T-cell (primary cell): ENCODE data around the gene SYNE1. TPM values are rescaled to one million over a fixed set of nuclear protein-coding genes. Genes with fewer than 3 reads are reported as not detected.
"Not testable (repeated sequence)": the region's sequence is repeated elsewhere in the genome, so short reads cannot be mapped to it uniquely, and the experiment has no call there.

Experiments used
- ATAC-seq, 4 experiments: fragments of 200-7000 bp in 3 of 4; fragments of 150-1000 bp in 1 of 4; cut with Tn5 transposase; replicated peaks in 1 of 4; 1 replicate in 3 of 4; 2 replicates in 1 of 4; pipeline ENCODE4 v1.10.0; 2021; ENCODE audit warnings: moderate library complexity in 3 of 4, mild to moderate bottlenecking in 2 of 4, moderate number of reproducible peaks in 1 of 4
- CTCF ChIA-PET, 2 donors: fragments of 300-600 bp; sonication (Branson Sonifier 250); formaldehyde crosslinking; loops; one replicate each; lab custom pipeline; 2022; ENCODE audit warnings: antibody characterized with exemption in 2 of 2; lab: Charles Lee
- POLR2A ChIA-PET, 2 donors: fragments of 300-600 bp; sonication (Branson Sonifier 250); formaldehyde crosslinking; loops; one replicate each; lab custom pipeline; 2022; ENCODE audit warnings: antibody characterized with exemption in 2 of 2; lab: Charles Lee
- DNase-seq, 35 experiments: peaks; one replicate each; pipeline versions ENCODE4 v3.0.0 to v3.0.0-alpha.2; 2013 to 2023
- H3K27ac ChIP-seq: one replicate; pipeline ENCODE4 v1.5.1; 2013; ENCODE audit warnings: low read length
- H3K27me3 ChIP-seq, 2 experiments: replicated peaks in 1 of 2; 1 replicate in 1 of 2; 2 replicates in 1 of 2; pipeline versions ENCODE4 v1.6.1 to v1.7.0; 2013; ENCODE audit warnings: low read length in 1 of 2, mixed read lengths in 1 of 2; ENCODE audit not compliant: control insufficient read depth in 2 of 2, insufficient read depth in 2 of 2; ENCODE audit errors: extremely low read depth in 1 of 2
- H3K36me3 ChIP-seq, 2 donors: 1 replicate in 1 of 2; 2 replicates in 1 of 2; pipeline versions ENCODE4 v1.6.1 to v1.7.0; 2013; ENCODE audit warnings: low read length in 1 of 2; ENCODE audit not compliant: control insufficient read depth in 2 of 2, insufficient read depth in 1 of 2; ENCODE audit errors: extremely low read depth in 1 of 2
- H3K4me1 ChIP-seq, 2 experiments: 1 replicate in 1 of 2; 2 replicates in 1 of 2; pipeline versions ENCODE4 v1.6.1 to v1.7.0; 2013; ENCODE audit warnings: low read length in 2 of 2, mixed read lengths in 1 of 2; ENCODE audit not compliant: insufficient read depth in 2 of 2, control insufficient read depth in 1 of 2; ENCODE audit errors: extremely low read depth in 1 of 2
- H3K4me3 ChIP-seq, 2 donors: 1 replicate in 1 of 2; 2 replicates in 1 of 2; pipeline versions ENCODE4 v1.5.1 to v1.7.0; 2013; ENCODE audit warnings: mild to moderate bottlenecking in 2 of 2, low read length in 1 of 2, moderate library complexity in 1 of 2; ENCODE audit not compliant: control insufficient read depth in 1 of 2; ENCODE audit errors: extremely low read depth in 1 of 2
- H3K9me3 ChIP-seq: 2 replicates; pipeline ENCODE4 v1.7.0; 2013
- H3K27ac Mint-ChIP-seq, 2 donors: one replicate each; pipeline ENCODE4 v1.8.0; 2020 to 2021; ENCODE audit warnings: mild to moderate bottlenecking in 2 of 2, mixed read lengths in 2 of 2
- H3K27me3 Mint-ChIP-seq, 2 donors: one replicate each; pipeline ENCODE4 v1.8.0; 2021 to 2022; ENCODE audit warnings: mixed read lengths in 2 of 2
- H3K36me3 Mint-ChIP-seq: one replicate; pipeline ENCODE4 v1.8.0; 2021; ENCODE audit warnings: mixed read lengths
- H3K4me1 Mint-ChIP-seq, 3 donors: one replicate each; pipeline ENCODE4 v1.8.0; 2020 to 2022; ENCODE audit warnings: mixed read lengths in 3 of 3, mild to moderate bottlenecking in 1 of 3
- H3K4me3 Mint-ChIP-seq, 3 donors: one replicate each; pipeline ENCODE4 v1.8.0; 2020 to 2022; ENCODE audit warnings: mild to moderate bottlenecking in 3 of 3, mixed read lengths in 3 of 3, moderate library complexity in 3 of 3
- H3K9me3 Mint-ChIP-seq, 3 donors: one replicate each; pipeline ENCODE4 v1.8.0; 2020 to 2022; ENCODE audit warnings: mixed read lengths in 3 of 3
- WGBS: methylation state at CpG from one replicate; pipeline ENCODE4 v1.1.5; 2013; ENCODE audit warnings: missing lambda C conversion rate; ENCODE audit not compliant: insufficient coverage; 5-methylcytosine and 5-hydroxymethylcytosine counted together
- total RNA-seq, 35 experiments: library from RNA in 6 of 35; stranded (reverse) in 6 of 35; fragments of 120-200 nt in 1 of 35; gene quantifications; one replicate each; pipeline versions ENCODE4 v1.2.1 to v1.2.4 and lab custom pipeline; 2013 to 2026

Gene SYNE1
- total RNA-seq, 5 donors from 2014 or later (not counting 1 experiment from before 2014, with no cell fraction given): 174 to 235 (median 192) TPM

DNA sequence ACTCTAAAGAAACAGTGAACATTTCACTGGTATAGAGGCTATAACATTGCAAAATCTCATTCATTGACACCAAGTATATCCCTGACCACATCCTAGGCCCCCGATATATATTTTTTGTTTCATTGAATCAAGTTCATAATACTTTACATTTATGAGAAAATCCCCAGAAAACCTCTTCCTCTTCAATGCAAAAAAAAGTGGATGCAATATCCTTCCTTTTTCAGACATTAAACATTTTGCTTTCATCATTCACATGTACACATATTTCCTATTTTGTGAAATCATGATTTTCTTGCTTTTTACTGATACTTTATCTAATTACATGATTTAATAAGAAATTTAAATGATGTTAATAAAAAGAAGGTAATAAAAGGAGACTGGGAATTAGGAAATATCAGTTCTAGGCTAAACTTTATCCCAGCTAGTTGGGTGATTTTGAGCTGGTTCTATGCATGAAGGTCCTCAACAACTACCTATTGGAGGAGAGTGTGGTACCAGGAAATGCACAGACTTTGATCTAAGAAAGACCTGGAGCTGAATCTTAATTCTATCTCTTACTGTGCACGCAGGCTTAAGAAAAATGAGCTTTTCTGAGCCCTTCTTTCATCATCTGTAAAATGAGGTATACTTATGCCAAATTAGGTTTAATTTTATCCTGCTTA is 4.9 kb downstream of the SYNE1 start:
- H3K9me3 ChIP-seq: no peaks in the 10 kb centered on the region
- Mint-ChIP-seq H3K27me3 (peaks cover 18 to 19% of the 10 kb centered on the region in 2 donors), H3K4me3 (no peak overlapping the region), H3K36me3 (no peaks in the 10 kb centered on the region), H3K27ac (no peak overlapping the region), H3K9me3 (no peaks in the 10 kb centered on the region), H3K4me1 (peaks cover 6 to 25% (median 16%) of the 10 kb centered on the region in 3 donors)
- ATAC-seq (no peak), DNase-seq (no peak)
- H3K4me3 ChIP-seq: no peak overlapping the region
- ChIA-PET CTCF (interaction anchor here in 1 of 2 donors (1.3 kb wide), 1 partner anchor 11 kb away, joined by 3 read pairs; no protein-coding TSS in a partner anchor), POLR2A (no interaction called here)
- H3K4me1 ChIP-seq: peaks cover 0 to 12% of the 10 kb centered on the region in 2 experiments
- 80% methylated on average over 1 of the region's 2 CpGs for WGBS
- H3K36me3 ChIP-seq: no peaks in the 10 kb centered on the region
- no peak overlapping the region for H3K27ac ChIP-seq
- peaks cover 1 to 13% of the 10 kb centered on the region in 2 experiments for H3K27me3 ChIP-seq

- H3K36me3 Mint-ChIP-seq: no peaks in the 10 kb centered on the region
- 93% methylated on average over 3 of the region's 3 CpGs for WGBS
- Histone ChIP-seq H3K4me1 (peaks cover 0 to 9% of the 10 kb centered on the region in 2 experiments), H3K4me3 (no peak overlapping the region), H3K27me3 (peaks cover 0 to 7% of the 10 kb centered on the region in 2 experiments), H3K27ac (no peak overlapping the region), H3K36me3 (no peaks in the 10 kb centered on the region), H3K9me3 (no peaks in the 10 kb centered on the region)
- no peaks in the 10 kb centered on the region for H3K9me3 Mint-ChIP-seq
- no peak overlapping the region for H3K27ac Mint-ChIP-seq
- no peak for ATAC-seq
- H3K4me3 Mint-ChIP-seq: no peak overlapping the region
- peaks cover 4 to 23% (median 13%) of the 10 kb centered on the region in 3 donors for H3K4me1 Mint-ChIP-seq
- CTCF ChIA-PET: interaction anchor here in 1 of 2 donors (0.7 kb wide), 1 partner anchor 11 kb away, joined by 3 read pairs; no protein-coding TSS in a partner anchor
- peaks cover 16% of the 10 kb centered on the region in 2 donors for H3K27me3 Mint-ChIP-seq
- DNase-seq: no peak
- POLR2A ChIA-PET: no interaction called here
These were observed 5.8 kb downstream of the SYNE1 start for GRCh38 chr6:152631376-152631775.

- H3K4me1 ChIP-seq: peaks cover 0 to 6% of the 10 kb centered on the region in 2 experiments
- H3K9me3 ChIP-seq: no peaks in the 10 kb centered on the region
- CTCF ChIA-PET: interaction anchor here in 1 of 2 donors (0.7 kb wide), 1 partner anchor 12 kb away, joined by 3 read pairs; no protein-coding TSS in a partner anchor
- Mint-ChIP-seq H3K4me1 (peaks cover 0 to 17% (median 8%) of the 10 kb centered on the region in 3 donors), H3K36me3 (no peaks in the 10 kb centered on the region), H3K9me3 (no peaks in the 10 kb centered on the region), H3K4me3 (no peak overlapping the region), H3K27ac (no peak overlapping the region), H3K27me3 (peaks cover 13 to 14% of the 10 kb centered on the region in 2 donors)
- H3K27ac ChIP-seq: no peak overlapping the region
- DNase-seq (no peak), ATAC-seq (no peak)
- H3K27me3 ChIP-seq: peaks cover 0 to 2% of the 10 kb centered on the region in 2 experiments
- WGBS: no CpG with 5 or more reads among the region's 1 CpG
- H3K4me3 ChIP-seq: no peak overlapping the region
- POLR2A ChIA-PET: no interaction called here
- H3K36me3 ChIP-seq: no peaks in the 10 kb centered on the region
These were observed 6.3 kb downstream of the SYNE1 start for GRCh38 chr6:152630832-152631231.

DNA sequence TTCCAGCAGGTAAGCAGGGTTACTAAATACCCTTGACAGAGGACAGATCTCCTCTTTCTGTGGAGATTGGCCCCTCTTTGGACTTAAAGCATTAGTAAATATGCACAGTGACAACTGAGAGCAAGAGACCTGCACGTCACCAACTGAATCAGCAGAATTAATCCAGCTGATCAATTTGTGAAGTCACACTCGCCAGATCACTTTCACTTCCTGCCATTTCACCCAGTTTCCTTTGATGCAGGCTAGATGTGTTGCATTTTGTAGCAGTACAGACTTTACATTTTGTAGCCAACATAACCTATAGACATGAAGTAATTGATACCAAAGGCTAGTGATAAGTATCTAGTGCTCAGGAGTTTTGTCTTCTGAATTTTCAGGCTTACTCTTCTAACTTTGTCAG is 11.9 kb downstream of the SYNE1 start:
- Mint-ChIP-seq H3K9me3 (no peaks in the 10 kb centered on the region), H3K27ac (no peak overlapping the region), H3K27me3 (peaks cover 2 to 8% of the 10 kb centered on the region in 2 donors), H3K4me1 (peaks cover 0 to 4% (median 0%) of the 10 kb centered on the region in 3 donors), H3K36me3 (no peaks in the 10 kb centered on the region), H3K4me3 (no peak overlapping the region)
- no peaks in the 10 kb centered on the region for H3K9me3 ChIP-seq
- ATAC-seq (no peak), DNase-seq (peak in 2 of 35 experiments; percentile 17 to 37)
- H3K4me1 ChIP-seq: no peaks in the 10 kb centered on the region
- H3K36me3 ChIP-seq: no peaks in the 10 kb centered on the region
- no peak overlapping the region for H3K4me3 ChIP-seq
- WGBS: 33% methylated on average over 2 of the region's 2 CpGs
- no peaks in the 10 kb centered on the region for H3K27me3 ChIP-seq
- CTCF ChIA-PET: no interaction called here
- H3K27ac ChIP-seq: no peak overlapping the region
- POLR2A ChIA-PET: no interaction called here

DNA sequence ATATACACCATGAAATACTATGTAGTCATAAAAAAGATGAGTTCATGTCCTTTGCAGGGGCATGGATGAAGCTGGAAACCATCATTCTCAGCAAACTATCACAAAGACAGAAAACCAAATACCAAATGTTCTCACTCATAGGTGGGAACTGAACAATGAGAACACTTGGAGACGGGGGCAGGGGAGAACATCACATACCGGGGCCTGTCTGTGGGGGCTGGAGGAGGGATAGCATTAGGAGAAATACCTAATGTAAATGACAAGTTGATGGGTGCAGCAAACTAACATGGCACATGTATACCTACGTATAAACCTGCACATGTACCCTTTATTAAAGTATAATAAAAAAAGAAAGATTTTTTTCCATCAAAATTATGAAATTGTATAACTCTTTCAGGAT is 22.4 kb downstream of the SYNE1 start:
- DNase-seq, ATAC-seq, H3K9me3 Mint-ChIP-seq, H3K27me3 Mint-ChIP-seq, H3K9me3 ChIP-seq, CTCF ChIA-PET, H3K4me1 Mint-ChIP-seq, H3K4me3 ChIP-seq, H3K36me3 ChIP-seq, POLR2A ChIA-PET, H3K4me3 Mint-ChIP-seq, H3K27ac ChIP-seq, H3K27ac Mint-ChIP-seq, H3K36me3 Mint-ChIP-seq, H3K27me3 ChIP-seq, H3K4me1 ChIP-seq: not testable (repeated sequence)
- no CpG with 5 or more reads among the region's 3 CpGs for WGBS

DNA sequence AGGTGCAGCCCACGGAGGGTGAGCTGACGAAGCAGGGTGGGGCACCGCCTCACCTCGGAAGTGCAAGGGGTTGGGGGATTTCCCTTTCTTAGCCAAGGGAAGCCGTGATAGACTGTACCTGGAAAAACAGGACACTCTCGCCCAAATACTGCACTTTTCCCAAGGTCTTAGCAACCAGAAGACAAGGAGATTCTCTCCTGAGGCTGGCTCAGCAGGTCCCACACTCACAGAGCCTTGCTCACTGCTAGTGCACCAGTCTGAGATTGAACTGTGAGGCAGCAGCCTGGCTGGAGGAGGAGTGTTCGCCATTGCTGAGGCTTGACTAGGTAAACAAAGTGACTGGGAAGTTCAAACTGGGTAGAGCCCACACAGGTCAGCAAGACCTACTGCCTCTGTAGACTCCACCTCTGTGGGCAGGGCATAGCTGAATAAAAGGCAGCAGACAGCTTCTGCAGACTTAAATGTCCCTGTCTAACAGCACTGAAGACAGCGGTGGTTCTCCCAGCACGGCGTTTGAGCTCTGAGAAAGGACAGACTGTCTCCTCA is 28.0 kb downstream of the SYNE1 start:
- H3K36me3 ChIP-seq: no peaks in the 10 kb centered on the region
- DNase-seq (no peak), ATAC-seq (no peak)
- peaks cover 0 to 2% of the 10 kb centered on the region in 2 experiments for H3K4me1 ChIP-seq
- POLR2A ChIA-PET: no interaction called here
- Mint-ChIP-seq H3K9me3 (peaks cover 0 to 5% (median 0%) of the 10 kb centered on the region in 3 donors), H3K4me3 (no peak overlapping the region), H3K27me3 (peaks cover 2 to 8% of the 10 kb centered on the region in 2 donors), H3K36me3 (no peaks in the 10 kb centered on the region), H3K4me1 (peaks cover 0 to 1% (median 0%) of the 10 kb centered on the region in 3 donors), H3K27ac (no peak overlapping the region)
- H3K27me3 ChIP-seq: no peaks in the 10 kb centered on the region
- CTCF ChIA-PET: no interaction called here
- no peak overlapping the region for H3K27ac ChIP-seq
- WGBS: 100% methylated on average over 2 of the region's 10 CpGs
- no peak overlapping the region for H3K4me3 ChIP-seq
- H3K9me3 ChIP-seq: no peaks in the 10 kb centered on the region
